Epithelial cell of alveolus of lung (primary cell): Measurements from ENCODE around the gene SNRK. TPM values are rescaled to one million over a fixed set of nuclear protein-coding genes. Genes with fewer than 3 reads are reported as not detected.

Experiments used
- total RNA-seq: library from RNA; depleted of rRNA; stranded (reverse); fragments of >200 nt; gene quantifications from 2 replicates; pipeline ENCODE4 v1.2.1, GENCODE V29; 2015

Gene SNRK
- 15.1 and 23.0 TPM in 2 replicates for total RNA-seq

GRCh38 chr3:43286115-43286840, at the start of gene SNRK:
Gene SNRK (plus strand): TSS chr3:43286540. CDS start chr3:43303204, 16,664 bp downstream.

Other genes with a start within 250 kb of the SNRK start
- gene POMGNT2, start 180.5 kb upstream of the SNRK start, total RNA-seq = 22.2 and 22.4 TPM in 2 replicates